ENCODE measurements around the gene STX1A.

DNA sequence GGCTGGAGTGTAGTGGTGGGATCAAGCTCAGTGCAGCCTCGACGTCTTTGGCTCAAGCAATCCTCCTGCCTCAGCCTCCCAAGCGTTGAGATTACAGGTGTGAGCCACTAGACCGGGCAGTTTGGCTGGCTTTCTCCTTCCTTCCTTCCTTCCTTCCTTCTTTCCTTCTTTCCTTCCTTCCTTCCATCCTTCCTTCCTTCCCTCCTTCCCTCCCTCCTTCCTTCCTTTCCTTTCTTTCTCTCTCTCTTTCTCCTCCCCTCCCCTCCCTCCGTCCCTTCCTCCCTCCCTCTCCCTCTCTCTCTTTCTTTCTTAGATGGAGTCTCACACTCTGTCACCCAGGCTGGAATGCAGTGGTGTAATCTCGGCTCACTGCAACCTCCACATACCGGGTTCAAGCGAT is 59.5 kb downstream of the STX1A start:
- TF ChIP-seq, protein P1, sequence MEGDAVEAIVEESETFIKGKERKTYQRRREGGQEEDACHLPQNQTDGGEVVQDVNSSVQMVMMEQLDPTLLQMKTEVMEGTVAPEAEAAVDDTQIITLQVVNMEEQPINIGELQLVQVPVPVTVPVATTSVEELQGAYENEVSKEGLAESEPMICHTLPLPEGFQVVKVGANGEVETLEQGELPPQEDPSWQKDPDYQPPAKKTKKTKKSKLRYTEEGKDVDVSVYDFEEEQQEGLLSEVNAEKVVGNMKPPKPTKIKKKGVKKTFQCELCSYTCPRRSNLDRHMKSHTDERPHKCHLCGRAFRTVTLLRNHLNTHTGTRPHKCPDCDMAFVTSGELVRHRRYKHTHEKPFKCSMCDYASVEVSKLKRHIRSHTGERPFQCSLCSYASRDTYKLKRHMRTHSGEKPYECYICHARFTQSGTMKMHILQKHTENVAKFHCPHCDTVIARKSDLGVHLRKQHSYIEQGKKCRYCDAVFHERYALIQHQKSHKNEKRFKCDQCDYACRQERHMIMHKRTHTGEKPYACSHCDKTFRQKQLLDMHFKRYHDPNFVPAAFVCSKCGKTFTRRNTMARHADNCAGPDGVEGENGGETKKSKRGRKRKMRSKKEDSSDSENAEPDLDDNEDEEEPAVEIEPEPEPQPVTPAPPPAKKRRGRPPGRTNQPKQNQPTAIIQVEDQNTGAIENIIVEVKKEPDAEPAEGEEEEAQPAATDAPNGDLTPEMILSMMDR (IDR thresholded peaks at IDR 0.05; ENCODE audit: control extremely low read depth in 1 of 3, insufficient read depth in 1 of 3, low read depth in 1 of 3, low read length in 3 of 3): no peak
- TF ChIP-seq CBX8 (IDR thresholded peaks at IDR 0.05; ENCODE audit: borderline replicate concordance, low read depth, low read length): no peak
- no peak for TF ChIP-seq POLR2AphosphoS5 (IDR thresholded peaks at IDR 0.05; ENCODE audit: low read depth, low read length)
- TF ChIP-seq, protein P2, sequence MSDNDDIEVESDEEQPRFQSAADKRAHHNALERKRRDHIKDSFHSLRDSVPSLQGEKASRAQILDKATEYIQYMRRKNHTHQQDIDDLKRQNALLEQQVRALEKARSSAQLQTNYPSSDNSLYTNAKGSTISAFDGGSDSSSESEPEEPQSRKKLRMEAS (IDR thresholded peaks at IDR 0.05): no peak
- no peak for TF ChIP-seq TEAD4 (IDR thresholded peaks at IDR 0.05; ENCODE audit: low read depth, low read length)
- no peak for TF ChIP-seq POLR2A (IDR thresholded peaks at IDR 0.05; ENCODE audit: control extremely low read depth in 1 of 2, low read depth in 2 of 2, low read length in 2 of 2)
- no peak for TF ChIP-seq CHD2 (IDR thresholded peaks at IDR 0.05; ENCODE audit: low read length)
- TF ChIP-seq CREB1 (IDR thresholded peaks at IDR 0.05): no peak

Measured in H1 (cell line).